T-helper 2 cell (primary cell): ENCODE measurements around the gene MRPL2.
"Not testable (repeated sequence)": the region's sequence is repeated elsewhere in the genome, so short reads cannot be mapped to it uniquely, and the experiment has no call there.

Experiments used
- DNase-seq, 5 experiments: peaks; one replicate each; pipeline versions ENCODE4 v3.0.0 to v3.0.0-alpha.2; 2012 to 2022

Gene MRPL2

GRCh38 chr6:43052225-43052841 is 6.9 kb downstream of the MRPL2 start:
- no peak for DNase-seq

GRCh38 chr6:43050981-43051380 is 8.3 kb downstream of the MRPL2 start:
- no peak for DNase-seq

- no peak for DNase-seq
Observed at GRCh38 chr6:43047998-43048397, 11.2 kb downstream of the MRPL2 start.

GRCh38 chr6:43045371-43045930 is 13.8 kb downstream of the MRPL2 start:
- no peak for DNase-seq

GRCh38 chr6:43043310-43043709 is 15.9 kb downstream of the MRPL2 start:
- DNase-seq: no peak

- not testable (repeated sequence) for DNase-seq
Observed at GRCh38 chr6:43041475-43041874, 17.8 kb downstream of the MRPL2 start.

GRCh38 chr6:43040542-43041257 is 18.5 kb downstream of the MRPL2 start:
- DNase-seq: no peak

- no peak for DNase-seq
Observed at GRCh38 chr6:43038727-43039126, 20.5 kb downstream of the MRPL2 start.

GRCh38 chr6:43037706-43038105 is 21.5 kb downstream of the MRPL2 start:
- DNase-seq: no peak

GRCh38 chr6:43037197-43037596 is 22.0 kb downstream of the MRPL2 start:
- DNase-seq: no peak

GRCh38 chr6:43036712-43037111 is 22.5 kb downstream of the MRPL2 start:
- no peak for DNase-seq

- no peak for DNase-seq
Observed at GRCh38 chr6:43035495-43036194, 23.6 kb downstream of the MRPL2 start.

GRCh38 chr6:43034190-43034525 is 25.1 kb downstream of the MRPL2 start:
- DNase-seq: no peak

GRCh38 chr6:43033496-43034189 is 25.6 kb downstream of the MRPL2 start:
- DNase-seq: no peak

- no peak for DNase-seq
Observed at GRCh38 chr6:43032326-43032725, 26.9 kb downstream of the MRPL2 start.

- DNase-seq: no peak
Observed at GRCh38 chr6:43029120-43029519, 30.1 kb downstream of the MRPL2 start.

- DNase-seq: no peak
Observed at GRCh38 chr6:43026365-43026764, 32.9 kb downstream of the MRPL2 start.

GRCh38 chr6:43024436-43024835 is 34.8 kb downstream of the MRPL2 start:
- DNase-seq: peak in 1 of 5 experiments; percentile 76

GRCh38 chr6:43021270-43022047 is 37.8 kb downstream of the MRPL2 start, which contains the start of gene RRP36:
RRP36 (plus strand) TSS chr6:43021623; CDS start chr6:43021655, 32 bp downstream.
- DNase-seq: peak; percentile 25 to 68 (median 50)

- no peak for DNase-seq
Observed at GRCh38 chr6:43020847-43021246, 38.4 kb downstream of the MRPL2 start.

GRCh38 chr6:43020052-43020705 is 39.1 kb downstream of the MRPL2 start:
- no peak for DNase-seq

GRCh38 chr6:43019152-43019551 is 40.1 kb downstream of the MRPL2 start:
- no peak for DNase-seq
